ENCODE data around the gene PPP4R3C.
"Not testable (repeated sequence)": the region's sequence is repeated elsewhere in the genome, so short reads cannot be mapped to it uniquely, and the experiment has no call there.

Gene PPP4R3C

DNA sequence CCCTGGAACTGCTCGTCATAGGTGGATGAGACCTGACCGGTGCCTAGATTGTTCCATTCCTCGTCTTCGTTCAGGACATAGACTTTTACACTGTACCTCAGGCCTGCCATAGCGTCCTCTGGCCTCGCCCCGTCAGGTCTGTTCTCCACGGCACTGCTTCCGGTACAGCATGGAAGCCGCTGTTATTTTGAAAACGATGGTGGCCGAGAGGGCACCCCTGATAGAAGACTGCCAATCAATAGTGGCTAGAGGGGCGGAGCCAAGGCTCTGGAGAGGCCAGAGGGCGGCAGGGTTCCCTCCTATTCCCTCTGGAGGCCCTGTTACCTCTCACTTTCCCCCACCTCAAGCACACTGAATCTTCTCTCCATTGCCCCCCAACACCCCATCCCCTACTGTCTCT, at the start of gene PPP4R3C:
TSS of gene PPP4R3C (minus strand) at position 155 of the 400 bp plus-strand sequence. CDS start at position 110, 45 bp downstream.
- DNase-seq: no peak

GRCh38 chrX:27491397-27491796, 28.3 kb upstream of the PPP4R3C start:
- no peak for DNase-seq

- DNase-seq: no peak
Measured at GRCh38 chrX:27466051-27466450, 2.9 kb upstream of the PPP4R3C start.

- no peak for DNase-seq
Measured at GRCh38 chrX:27465036-27465435, 1.9 kb upstream of the PPP4R3C start.

- DNase-seq: not testable (repeated sequence)
Measured at GRCh38 chrX:27459129-27459528, 4.0 kb downstream of the PPP4R3C start.

DNA sequence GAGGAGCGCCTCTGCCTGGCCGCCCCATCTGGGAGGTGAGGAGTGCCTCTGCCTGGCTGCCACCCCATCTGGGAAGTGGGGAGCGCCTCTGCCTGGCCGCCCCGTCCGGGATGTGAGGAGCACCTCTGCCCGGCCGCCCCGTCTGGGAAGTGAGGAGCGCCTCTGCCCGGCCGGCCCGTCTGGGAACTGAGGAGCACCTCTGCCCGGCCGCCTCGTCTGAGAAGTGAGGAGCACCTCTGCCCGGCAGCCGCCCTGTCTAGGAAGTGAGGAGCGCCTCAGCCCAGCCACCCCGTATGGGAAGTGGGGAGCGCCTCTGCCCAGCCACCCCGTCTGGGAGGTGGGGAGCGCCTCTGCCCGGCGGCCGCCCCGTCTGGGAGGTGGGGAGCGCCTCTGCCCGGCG, 4.6 kb downstream of the PPP4R3C start:
- not testable (repeated sequence) for DNase-seq

DNA sequence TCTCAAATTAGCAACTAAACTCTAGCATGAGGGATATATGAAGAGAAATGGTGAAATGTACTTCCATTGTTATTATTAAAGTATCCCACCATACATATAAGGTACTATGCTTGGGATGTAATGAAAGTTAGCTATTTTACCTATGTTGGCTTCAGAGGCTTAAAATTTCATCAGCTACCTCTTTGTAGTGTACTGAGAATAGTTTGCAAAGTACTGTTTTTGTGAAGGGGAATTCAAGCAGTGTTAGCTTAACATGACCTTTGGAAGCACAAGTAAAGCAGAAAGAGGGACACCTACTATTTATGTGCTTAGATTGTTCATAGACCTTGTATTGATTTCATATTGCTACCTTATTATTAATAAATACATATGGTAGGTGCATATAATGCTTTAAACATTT, 11.8 kb downstream of the PPP4R3C start:
- DNase-seq: no peak

- DNase-seq: no peak
Measured at GRCh38 chrX:27446423-27446822, 16.7 kb downstream of the PPP4R3C start.

DNA sequence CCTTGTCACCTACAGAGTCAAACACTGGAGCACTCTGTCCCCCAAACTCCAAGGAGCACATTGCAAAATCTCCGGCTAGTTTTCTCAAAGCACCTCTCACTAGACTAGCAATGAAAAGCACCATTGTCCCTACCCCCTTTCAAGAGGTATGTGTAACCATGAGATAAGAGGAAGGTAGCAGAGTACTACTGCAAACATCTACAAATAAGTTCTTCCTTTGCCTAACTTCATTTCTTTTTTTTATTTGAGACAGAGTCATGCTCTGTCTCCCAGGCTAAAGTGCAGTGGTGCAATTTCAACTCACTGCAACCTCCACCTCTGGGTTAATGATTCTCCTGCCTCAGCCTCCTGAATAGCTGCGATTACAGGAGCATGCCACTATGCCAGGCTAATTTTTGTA, 17.7 kb downstream of the PPP4R3C start:
- no peak for DNase-seq

- no peak for DNase-seq
Measured at GRCh38 chrX:27444093-27444908, 18.8 kb downstream of the PPP4R3C start.

GRCh38 chrX:27442392-27442791, 20.7 kb downstream of the PPP4R3C start:
- DNase-seq: peak; percentile 0

- DNase-seq: no peak
Measured at GRCh38 chrX:27439771-27440170, 23.4 kb downstream of the PPP4R3C start.

DNA sequence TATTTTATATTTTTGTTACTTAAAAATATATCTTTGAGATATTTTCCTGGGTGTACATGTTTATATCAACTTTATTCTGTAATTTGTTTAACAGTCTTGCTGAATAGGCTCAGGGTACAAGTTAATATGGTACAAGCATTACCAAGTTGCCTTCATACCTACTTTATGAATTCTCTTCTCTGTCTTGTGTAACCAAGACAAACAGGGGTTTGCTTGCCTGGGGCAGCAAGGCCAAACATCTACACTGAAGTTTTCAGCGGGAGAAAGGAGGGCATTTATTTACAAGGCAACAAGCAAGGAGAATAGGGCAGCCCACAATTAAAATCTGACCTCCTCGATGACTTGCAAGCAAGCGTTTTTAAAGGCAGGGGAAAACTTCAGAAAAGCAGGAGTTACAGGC, 24.2 kb downstream of the PPP4R3C start:
- no peak for DNase-seq

GRCh38 chrX:27435031-27435430, 28.1 kb downstream of the PPP4R3C start:
- no peak for DNase-seq
